OCI-LY1 (cell line): ENCODE measurements around the gene IL36RN.

Experiments
- EZH2 ChIP-seq: fragments of 200-600 bp; sonication (generic), shearing (Covaris generic); IDR thresholded peaks from 2 replicates; pipeline ENCODE4 v1.8.0; 2017; ENCODE audit warnings: borderline replicate concordance, mixed run types, mild to moderate bottlenecking, antibody characterized with exemption, low read length, moderate library complexity, mixed read lengths
- TF ChIP-seq, protein P1 (sequence below): fragments of 200-600 bp; sonication (generic), shearing (Covaris generic); IDR thresholded peaks from 2 replicates; pipeline ENCODE4 v1.5.1; 2017; ENCODE audit warnings: mild to moderate bottlenecking, antibody characterized with exemption, low read length, moderate library complexity, mixed read lengths

DNA sequence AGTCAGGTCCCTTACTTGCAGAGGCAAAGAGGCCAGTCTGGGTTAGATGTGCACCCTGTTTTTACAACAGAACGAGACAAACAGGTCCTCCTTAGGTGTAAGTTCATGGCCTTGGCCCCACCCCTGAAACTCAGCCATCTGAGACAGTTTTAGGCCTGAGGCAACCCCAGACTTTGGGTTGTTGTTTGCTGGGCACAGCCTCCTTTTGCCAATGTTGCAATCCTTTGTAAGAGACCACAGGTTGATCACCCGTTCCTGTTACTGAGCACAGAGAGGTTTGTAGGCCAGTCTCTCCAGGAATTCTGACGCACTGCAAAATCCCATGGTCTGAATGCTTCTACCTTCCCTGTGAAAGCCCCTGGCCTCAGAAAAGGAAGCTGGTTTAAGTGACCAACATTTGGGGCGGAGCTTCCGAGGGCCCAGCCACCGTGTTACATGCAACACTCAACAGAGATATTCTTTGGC is 52.9 kb downstream of the IL36RN start:
- TF ChIP-seq, protein P1, sequence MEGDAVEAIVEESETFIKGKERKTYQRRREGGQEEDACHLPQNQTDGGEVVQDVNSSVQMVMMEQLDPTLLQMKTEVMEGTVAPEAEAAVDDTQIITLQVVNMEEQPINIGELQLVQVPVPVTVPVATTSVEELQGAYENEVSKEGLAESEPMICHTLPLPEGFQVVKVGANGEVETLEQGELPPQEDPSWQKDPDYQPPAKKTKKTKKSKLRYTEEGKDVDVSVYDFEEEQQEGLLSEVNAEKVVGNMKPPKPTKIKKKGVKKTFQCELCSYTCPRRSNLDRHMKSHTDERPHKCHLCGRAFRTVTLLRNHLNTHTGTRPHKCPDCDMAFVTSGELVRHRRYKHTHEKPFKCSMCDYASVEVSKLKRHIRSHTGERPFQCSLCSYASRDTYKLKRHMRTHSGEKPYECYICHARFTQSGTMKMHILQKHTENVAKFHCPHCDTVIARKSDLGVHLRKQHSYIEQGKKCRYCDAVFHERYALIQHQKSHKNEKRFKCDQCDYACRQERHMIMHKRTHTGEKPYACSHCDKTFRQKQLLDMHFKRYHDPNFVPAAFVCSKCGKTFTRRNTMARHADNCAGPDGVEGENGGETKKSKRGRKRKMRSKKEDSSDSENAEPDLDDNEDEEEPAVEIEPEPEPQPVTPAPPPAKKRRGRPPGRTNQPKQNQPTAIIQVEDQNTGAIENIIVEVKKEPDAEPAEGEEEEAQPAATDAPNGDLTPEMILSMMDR, result no peak
- no peak for TF ChIP-seq EZH2
